Measurements from ENCODE around the gene NPBWR2.
A peak's percentile ranks its signal among the peaks of the same experiment; 100 is the strongest.

The NPBWR2 gene

DNA sequence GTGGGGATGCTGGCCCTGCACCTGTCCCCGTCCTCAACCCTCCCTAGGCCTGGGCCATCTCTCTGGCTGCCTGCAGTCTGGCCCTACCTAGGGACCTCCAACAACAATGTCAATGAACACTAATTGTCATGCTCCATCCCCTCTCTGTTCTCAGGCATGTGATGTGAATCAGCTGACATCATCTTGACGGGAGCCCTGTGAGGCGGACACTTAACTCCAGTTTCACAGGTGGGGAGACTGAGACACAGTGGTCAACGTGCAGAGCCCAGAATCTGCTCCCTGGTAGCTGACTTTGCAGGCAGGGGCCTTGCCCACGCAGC, 45.1 kb downstream of the NPBWR2 start:
- no peak for DNase-seq (ENCODE audit: low read depth)
- no peak for TF ChIP-seq CTCF (conservative IDR thresholded peaks at IDR 0.05; ENCODE audit: low read depth, low read length)
- peak overlapping the region; percentile 40 for H3K4me3 ChIP-seq (ENCODE audit: low read length)

DNA sequence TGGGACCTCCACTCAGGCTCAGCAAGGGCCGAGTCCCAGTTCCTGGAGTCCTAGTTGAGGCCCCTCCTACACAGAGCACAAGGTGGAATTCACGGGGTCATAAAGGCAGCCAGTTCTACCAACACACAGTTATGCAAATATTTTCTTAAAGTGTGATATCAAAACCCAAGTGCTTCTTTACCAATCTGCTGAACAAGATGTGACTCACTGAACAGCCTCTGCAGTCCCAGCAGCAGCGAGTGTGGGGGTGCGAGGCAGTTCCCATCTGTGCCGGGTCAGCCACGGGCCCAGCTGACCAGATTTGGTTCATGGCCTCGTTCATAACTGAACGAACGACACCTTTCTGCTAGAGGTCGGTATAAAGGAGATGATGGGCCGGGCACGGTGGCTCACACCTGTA, 48.8 kb downstream of the NPBWR2 start:
- H3K4me3 ChIP-seq (ENCODE audit: low read length): no peak overlapping the region
- DNase-seq (ENCODE audit: low read depth): no peak
- no peak for TF ChIP-seq CTCF (conservative IDR thresholded peaks at IDR 0.05; ENCODE audit: low read depth, low read length)

DNA sequence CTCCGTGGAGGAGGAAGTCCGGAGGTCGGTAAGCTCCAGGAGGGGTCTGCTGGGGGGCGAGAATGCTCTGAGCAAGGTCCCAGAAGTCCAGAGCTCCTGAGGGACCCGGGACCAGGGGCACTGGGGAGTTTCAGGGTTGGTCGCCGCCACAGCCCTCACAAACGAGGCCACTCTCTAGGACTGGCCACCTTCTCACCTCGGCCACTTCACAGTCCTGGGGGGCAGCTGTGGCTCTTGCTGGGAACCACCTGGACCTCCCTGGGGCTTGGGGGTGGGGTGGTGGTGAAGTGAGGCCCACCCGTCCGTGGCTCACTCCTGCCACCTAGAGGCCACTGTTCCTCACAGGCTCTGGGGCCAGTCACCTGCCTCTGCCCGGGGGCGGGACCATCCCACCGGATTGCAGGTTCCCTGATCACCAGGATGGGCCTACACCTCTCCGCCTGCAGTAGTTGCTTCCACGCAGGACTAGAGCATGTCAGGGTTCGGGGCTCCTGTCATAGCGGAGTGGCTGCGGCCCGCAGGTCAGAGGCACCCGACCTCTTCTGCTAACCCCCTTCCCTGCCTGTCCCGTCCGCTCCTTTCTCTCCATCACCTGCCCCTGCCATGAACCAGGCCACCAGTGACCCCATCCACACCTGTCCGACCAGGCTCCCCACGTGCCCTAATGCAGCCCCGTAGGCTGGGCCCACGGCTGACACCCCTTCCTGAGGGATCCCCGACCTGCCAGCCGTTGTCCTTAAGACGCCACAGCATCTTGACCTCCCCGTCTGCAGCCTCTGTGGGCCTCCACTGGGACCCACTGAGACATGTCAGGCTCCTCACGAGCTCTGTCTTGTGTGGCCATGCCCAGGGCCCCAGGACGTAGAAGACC, 49.5 kb downstream of the NPBWR2 start:
- H3K4me3 ChIP-seq (ENCODE audit: low read length): no peak overlapping the region
- TF ChIP-seq CTCF (conservative IDR thresholded peaks at IDR 0.05; ENCODE audit: low read depth, low read length): peak; percentile 92

GRCh38 chr20:64056889-64057627, 50.3 kb downstream of the NPBWR2 start:
- DNase-seq (ENCODE audit: low read depth): no peak
- no peak for TF ChIP-seq CTCF (conservative IDR thresholded peaks at IDR 0.05; ENCODE audit: low read depth, low read length)
- no peak overlapping the region for H3K4me3 ChIP-seq (ENCODE audit: low read length)

More for the DNA sequence above, 49.5 kb downstream of the NPBWR2 start:
- DNase-seq (ENCODE audit: low read depth): no peak

DNA sequence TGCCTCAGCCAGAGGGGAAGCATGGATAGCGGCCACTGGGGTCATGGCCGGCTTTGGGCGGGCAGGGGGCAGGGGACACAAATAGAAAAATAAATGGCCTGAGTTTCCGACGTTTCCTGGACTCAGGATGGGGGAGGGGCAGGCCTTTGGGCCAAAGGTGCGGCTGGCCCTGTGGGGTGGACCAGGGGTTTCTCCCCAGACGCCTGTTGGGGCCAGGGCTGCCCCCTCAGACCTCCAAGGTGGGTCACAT, 50.8 kb downstream of the NPBWR2 start:
- DNase-seq (ENCODE audit: low read depth): no peak
- TF ChIP-seq CTCF (conservative IDR thresholded peaks at IDR 0.05; ENCODE audit: low read depth, low read length): no peak

DNA sequence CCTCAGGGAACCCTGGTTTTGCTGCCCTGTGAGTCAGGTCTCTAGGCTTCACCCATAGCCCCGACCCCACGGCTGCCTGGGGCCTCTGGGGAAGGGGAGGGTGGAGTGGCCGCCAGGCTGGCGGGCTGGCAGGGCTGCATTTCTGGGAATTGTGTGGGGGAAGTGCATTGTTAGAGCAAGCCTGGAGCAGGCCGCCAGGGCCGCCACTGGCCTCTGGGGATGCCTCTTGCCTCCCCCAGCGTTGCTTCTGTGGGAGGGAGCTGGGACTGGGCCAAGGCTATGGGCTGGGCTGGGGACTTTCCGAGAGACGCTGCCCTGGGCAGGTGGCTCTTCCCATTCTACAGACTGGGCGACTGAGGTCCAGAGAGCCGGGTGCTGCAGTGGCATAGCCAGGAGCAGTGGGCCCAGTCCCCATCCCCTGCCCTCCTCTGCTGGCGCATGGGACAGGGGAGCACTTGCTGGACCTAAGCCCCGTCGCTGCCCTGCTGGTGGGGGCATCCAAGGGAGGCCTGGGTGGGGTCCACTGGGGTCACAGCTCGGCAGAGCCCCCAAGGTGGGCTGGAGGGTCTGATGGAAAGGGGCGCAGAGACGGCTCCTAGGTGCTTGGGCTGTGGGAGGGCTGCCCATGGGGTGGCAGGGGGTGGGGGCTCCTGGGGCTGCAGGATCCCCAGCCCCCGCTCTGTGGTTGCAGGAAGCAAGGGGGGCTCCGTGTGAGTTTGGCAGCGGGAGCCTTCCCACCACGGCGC, 51.3 kb downstream of the NPBWR2 start:
- no peak for TF ChIP-seq CTCF (conservative IDR thresholded peaks at IDR 0.05; ENCODE audit: low read depth, low read length)
- DNase-seq (ENCODE audit: low read depth): no peak
- H3K4me3 ChIP-seq (ENCODE audit: low read length): no peak overlapping the region

More for the DNA sequence above, 50.8 kb downstream of the NPBWR2 start:
- H3K4me3 ChIP-seq (ENCODE audit: low read length): no peak overlapping the region
